HCT116 (cell line): ENCODE data around the gene PTGES2. TPM values are rescaled to one million over a fixed set of nuclear protein-coding genes. Genes with fewer than 3 reads are reported as not detected.

Source experiments
- ATAC-seq: fragments of 200-7000 bp; cut with Tn5 transposase; 2 replicates; pipeline ENCODE4 v1.9.1; 2020; ENCODE audit warnings: mild to moderate bottlenecking, moderate library complexity
- BruUV-seq: library from RNA; stranded (reverse); fragments of 400-500 nt; replicated peaks from 2 replicates; lab custom pipeline; 2021; lab: Mats Ljungman, UMichigan
- CTCF ChIA-PET: fragments of 300-600 bp; sonication (Branson Sonifier 250); formaldehyde crosslinking; loops from one replicate; lab custom pipeline; 2021; ENCODE audit warnings: antibody characterized with exemption; lab: Charles Lee
- POLR2A ChIA-PET: fragments of 300-600, 350-600 bp; sonication (Branson Sonifier 250); formaldehyde crosslinking; loops from one replicate; lab custom pipeline; 2021; ENCODE audit warnings: antibody characterized with exemption; lab: Charles Lee
- RAD21 ChIA-PET, 2 experiments: fragments of 300-600 bp; sonication (Branson Sonifier 250); formaldehyde crosslinking; loops; one replicate each; lab custom pipeline; 2023; ENCODE audit warnings: low total read pairs in 2 of 2; ENCODE audit not compliant: uncharacterized antibody in 2 of 2, unreplicated experiment in 2 of 2, low non-redundant PET in 1 of 2; lab: Charles Lee
- DNase-seq: peaks from one replicate; pipeline ENCODE4 v3.0.0-alpha.2; 2010; ENCODE audit warnings: low read depth, low spot score
- H2AFZ ChIP-seq: fragments of 200-600 bp; shearing (Covaris generic), sonication (generic); 2 replicates; pipeline ENCODE4 v1.6.1; 2017; ENCODE audit warnings: low read depth, mixed run types, mixed read lengths, antibody characterized with exemption, low read length; ENCODE audit not compliant: poor library complexity, severe bottlenecking
- H3K27ac ChIP-seq: 2 replicates; pipeline ENCODE4 v1.5.1; 2012; ENCODE audit warnings: low read depth, low read length
- H3K27me3 ChIP-seq: fragments of 200-600 bp; sonication (generic); 2 replicates; pipeline ENCODE4 v1.6.1; 2016; ENCODE audit warnings: mixed run types, low read length, mixed read lengths; ENCODE audit not compliant: insufficient read depth
- H3K36me3 ChIP-seq, 2 experiments: fragments of 200-500 bp in 1 of 2; fragments of 200-600 bp in 1 of 2; sonication (Bioruptor generic) in 1 of 2; sonication (generic) in 1 of 2; 2 replicates each; pipeline versions ENCODE4 v1.5.1 to v1.6.1; 2014 to 2016; ENCODE audit warnings: low read length in 2 of 2, inconsistent platforms in 1 of 2, mixed read lengths in 1 of 2, mixed run types in 1 of 2; ENCODE audit not compliant: insufficient read depth in 2 of 2, control insufficient read depth in 1 of 2
- H3K4me1 ChIP-seq, 2 experiments: fragments of 200-600 bp in 1 of 2; sonication (generic) in 1 of 2; 2 replicates each; pipeline versions ENCODE4 v1.5.1 to v1.6.1; 2012 to 2017; ENCODE audit warnings: low read length in 2 of 2, inconsistent platforms in 1 of 2, mild to moderate bottlenecking in 1 of 2, mixed read lengths in 1 of 2, mixed run types in 1 of 2, moderate library complexity in 1 of 2; ENCODE audit not compliant: insufficient read depth in 2 of 2, control insufficient read depth in 1 of 2
- H3K4me2 ChIP-seq: fragments of 200-600 bp; sonication (generic); 2 replicates; pipeline ENCODE4 v1.6.1; 2017; ENCODE audit warnings: mixed run types, low read length, mixed read lengths
- H3K4me3 ChIP-seq, 2 experiments: fragments of 200-600 bp in 1 of 2; sonication (generic) in 1 of 2; replicated peaks in 1 of 2; 2 replicates each; pipeline ENCODE4 v1.5.1; 2011 to 2016; ENCODE audit warnings: low read length in 2 of 2, control low read depth in 1 of 2, low read depth in 1 of 2, mild to moderate bottlenecking in 1 of 2, mixed read lengths in 1 of 2, mixed run types in 1 of 2
- H3K79me2 ChIP-seq: fragments of 200-600 bp; sonication (generic); 2 replicates; pipeline ENCODE4 v1.6.1; 2017; ENCODE audit warnings: mild to moderate bottlenecking, mixed run types, low read length, moderate library complexity, mixed read lengths; ENCODE audit not compliant: insufficient read depth
- H3K9ac ChIP-seq: fragments of 200-600 bp; sonication (generic); 2 replicates; pipeline ENCODE4 v1.6.1; 2016; ENCODE audit warnings: low read length, mixed read lengths
- H3K9me2 ChIP-seq: fragments of 200-600 bp; sonication (generic), shearing (Covaris generic); 2 replicates; pipeline ENCODE4 v1.6.1; 2017; ENCODE audit warnings: mixed run types, mild to moderate bottlenecking, moderate library complexity; ENCODE audit not compliant: insufficient read depth
- H3K9me3 ChIP-seq, 2 experiments: fragments of 200-500 bp in 1 of 2; fragments of 200-600 bp in 1 of 2; sonication (Bioruptor generic) in 1 of 2; sonication (generic) in 1 of 2; 2 replicates each; pipeline ENCODE4 v1.6.1; 2014 to 2017; ENCODE audit warnings: low read length in 2 of 2, mixed read lengths in 2 of 2, inconsistent platforms in 1 of 2, low read depth in 1 of 2, mild to moderate bottlenecking in 1 of 2, mixed run types in 1 of 2, moderate library complexity in 1 of 2; ENCODE audit not compliant: control insufficient read depth in 1 of 2, insufficient read depth in 1 of 2
- H4K20me1 ChIP-seq: fragments of 200-600 bp; sonication (generic), shearing (Covaris generic); 2 replicates; pipeline ENCODE4 v1.6.1; 2017; ENCODE audit warnings: mixed run types, mild to moderate bottlenecking, moderate library complexity; ENCODE audit not compliant: insufficient read depth
- CBX3 ChIP-seq: IDR thresholded peaks from 2 replicates; pipeline ENCODE4 v1.6.1; 2012; ENCODE audit warnings: low read depth
- CTCF ChIP-seq, 3 experiments: fragments of 200-600 bp in 1 of 3; sonication (generic) in 1 of 3; IDR thresholded peaks in 2 of 3; conservative IDR thresholded peaks in 1 of 3; 2 replicates each; pipeline ENCODE4 v1.5.1; 2012 to 2017; ENCODE audit warnings: low read depth in 2 of 3, low read length in 2 of 3, antibody characterized with exemption in 1 of 3, borderline replicate concordance in 1 of 3, control low read depth in 1 of 3, mild to moderate bottlenecking in 1 of 3, mixed read lengths in 1 of 3, mixed run types in 1 of 3, moderate library complexity in 1 of 3; ENCODE audit not compliant: insufficient read depth in 1 of 3
- EGR1 ChIP-seq: IDR thresholded peaks from 2 replicates; pipeline ENCODE4 v1.6.1; 2012; ENCODE audit warnings: low read depth
- ELF1 ChIP-seq: IDR thresholded peaks from 2 replicates; pipeline ENCODE4 v1.6.1; 2012; ENCODE audit warnings: low read depth, borderline replicate concordance
- EZH2phosphoT487 ChIP-seq: fragments of 200-600 bp; IDR thresholded peaks from 2 replicates; pipeline ENCODE4 v1.6.1; 2018; ENCODE audit warnings: antibody characterized with exemption, borderline replicate concordance
- REST ChIP-seq: IDR thresholded peaks from 2 replicates; pipeline ENCODE4 v1.6.1; 2012; ENCODE audit warnings: low read depth
- SIN3A ChIP-seq: IDR thresholded peaks from 2 replicates; pipeline ENCODE4 v1.6.1; 2012; ENCODE audit warnings: low read depth
- SP1 ChIP-seq: IDR thresholded peaks from 2 replicates; pipeline ENCODE4 v1.6.1; 2012; ENCODE audit warnings: low read depth
- SRF ChIP-seq: IDR thresholded peaks from 2 replicates; pipeline ENCODE4 v1.6.1; 2012; ENCODE audit warnings: low read depth
- TCF7L2 ChIP-seq: IDR thresholded peaks from 2 replicates; pipeline ENCODE4 v1.7.0; 2011; ENCODE audit warnings: borderline replicate concordance, inconsistent platforms; ENCODE audit not compliant: insufficient read depth, insufficient read length; ENCODE audit errors: extremely low read depth
- ZNF274 ChIP-seq: fragments of 200-500 bp; sonication (Bioruptor generic); IDR thresholded peaks from 2 replicates; pipeline ENCODE4 v1.6.1; 2014; ENCODE audit warnings: mild to moderate bottlenecking, low read depth, low read length, inconsistent platforms
- intact Hi-C: fragments of 100-400 bp; cut with micrococcal nuclease; formaldehyde crosslinking; loops from 2 replicates; pipeline ENCODE4 v1.10.0; 2022
- total RNA-seq: library from RNA; stranded (reverse); gene quantifications from one replicate; pipeline ENCODE4 v1.2.1, GENCODE V29; 2021; ENCODE audit not compliant: unreplicated experiment

The PTGES2 gene
- total RNA-seq, 1 experiment from 2014 or later: 148 TPM

GRCh38 chr9:128121466-128121810 lies 6.1 kb downstream of the PTGES2 start:
- Histone ChIP-seq H3K4me1 (peaks cover 12 to 23% of the 10 kb centered on the region in 2 experiments), H3K9me2 (no peaks in the 10 kb centered on the region), H3K79me2 (peaks cover 28% of the 10 kb centered on the region), H3K36me3 (peaks cover 6 to 30% of the 10 kb centered on the region in 2 experiments; a peak in 3 of 4 replicates), H3K4me2 (no peak overlapping the region), H3K27ac (no peak overlapping the region), H3K4me3 (no peak overlapping the region), H3K9me3 (no peaks in the 10 kb centered on the region), H3K9ac (no peak overlapping the region), H2AFZ (no peak overlapping the region), H4K20me1 (peaks cover 9% of the 10 kb centered on the region; the same call in 1 of the 2 replicates), H3K27me3 (no peaks in the 10 kb centered on the region)
- CTCF ChIA-PET: no interaction called here
- no TSS peak for BruUV-seq
- ATAC-seq: no peak
- no peak for DNase-seq
- no peak for TF ChIP-seq REST
- no peak for TF ChIP-seq ZNF274
- no peak for TF ChIP-seq EZH2phosphoT487
- no peak for TF ChIP-seq EGR1
- TF ChIP-seq CBX3: no peak
- no peak for TF ChIP-seq SIN3A
- no peak for TF ChIP-seq ELF1
- no peak for TF ChIP-seq SRF
- no peak for TF ChIP-seq TCF7L2
- TF ChIP-seq SP1: no peak
- no peak for TF ChIP-seq CTCF (IDR thresholded peaks at IDR 0.05 in 2 of 3, conservative IDR thresholded peaks at IDR 0.05 in 1 of 3; ENCODE audit: borderline replicate concordance in 1 of 3, insufficient read depth in 1 of 3, low read depth in 2 of 3, low read length in 2 of 3)
- RAD21 ChIA-PET: no interaction called here
- intact Hi-C loops: no loop called here
- POLR2A ChIA-PET: no interaction called here
